ENCODE measurements around the gene TGFBR3. TPM values are rescaled to one million over a fixed set of nuclear protein-coding genes. Genes with fewer than 3 reads are reported as not detected.

TGFBR3 gene
- total RNA-seq: 100 to 1,000 TPM; 116 to 306 (median 171) TPM

GRCh38 chr1:91885716-91886506 is at the start of gene TGFBR3:
Gene TGFBR3 (minus strand): TSS chr1:91886151. CDS start chr1:91861531, 24,620 bp downstream.
- DNase-seq (ENCODE audit: low spot score in 2 of 2): peak; percentile 87 to 89
- Histone ChIP-seq H3K27ac (peak within 1 kb of the TSS; percentile 92 to 97 (median 92)), H3K9me3 (no peaks in the 10 kb centered on the region), H3K4me3 (peak within 1 kb of the TSS; percentile 66 to 99 (median 89)), H3K36me3 (no peaks in the 10 kb centered on the region), H3K27me3 (no peaks in the 10 kb centered on the region), H3K4me1 (peaks cover 0 to 52% (median 19%) of the 10 kb centered on the region in 4 donors)
- WGBS, 2 donors: 0 to 1% methylated on average over 21 to 53 of the region's 92 CpGs
- TF ChIP-seq CTCF (IDR thresholded peaks at IDR 0.05) (peak; percentile 34 to 87 (median 63)), POLR2A (IDR thresholded peaks at IDR 0.05) (peak; percentile 80 to 92), EP300 (IDR thresholded peaks at IDR 0.05) (peak; percentile 75 to 99)

GRCh38 chr1:91929250-91929649 is 43.3 kb upstream of the TGFBR3 start:
- WGBS, 2 donors: 6 to 12% methylated on average over 2 of the region's 2 CpGs
- H3K9me3 ChIP-seq: no peaks in the 10 kb centered on the region
- H3K27me3 ChIP-seq: no peaks in the 10 kb centered on the region
- H3K36me3 ChIP-seq: no peaks in the 10 kb centered on the region
- H3K4me3 ChIP-seq: no peak overlapping the region
- H3K27ac ChIP-seq: no peak overlapping the region
- peaks cover 0 to 4% (median 1%) of the 10 kb centered on the region in 4 donors for H3K4me1 ChIP-seq
- DNase-seq (ENCODE audit: low spot score in 2 of 2): no peak
- TF ChIP-seq EP300 (IDR thresholded peaks at IDR 0.05): no peak
- no peak for TF ChIP-seq POLR2A (IDR thresholded peaks at IDR 0.05)
- TF ChIP-seq CTCF (IDR thresholded peaks at IDR 0.05): no peak

DNA sequence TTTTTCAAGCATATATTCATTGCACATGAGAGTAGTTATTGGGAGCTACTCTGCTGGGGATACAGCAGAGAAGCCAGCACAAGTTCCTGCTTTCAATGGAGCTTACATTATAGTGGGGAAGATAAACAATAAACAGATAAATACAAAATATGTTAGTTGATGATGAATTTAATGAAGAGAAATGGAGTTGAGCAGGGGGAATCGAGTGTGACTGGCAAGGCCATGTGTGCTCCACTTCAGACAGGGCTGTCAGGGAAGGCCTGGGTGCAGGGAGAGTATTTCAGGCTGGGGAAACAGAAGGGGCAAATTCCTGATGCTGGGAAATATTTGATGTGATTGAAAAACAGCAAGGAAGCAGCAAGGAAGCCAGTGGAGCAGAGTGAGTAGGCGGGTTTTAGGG is 42.1 kb upstream of the TGFBR3 start:
- no peaks in the 10 kb centered on the region for H3K9me3 ChIP-seq
- 72 to 95% methylated on average over 2 of the region's 2 CpGs for WGBS, 2 donors
- DNase-seq (ENCODE audit: low spot score in 2 of 2): no peak
- peaks cover 0 to 4% (median 1%) of the 10 kb centered on the region in 4 donors for H3K4me1 ChIP-seq
- no peak overlapping the region for H3K4me3 ChIP-seq
- no peaks in the 10 kb centered on the region for H3K36me3 ChIP-seq
- no peak overlapping the region for H3K27ac ChIP-seq
- H3K27me3 ChIP-seq: no peaks in the 10 kb centered on the region
- TF ChIP-seq EP300 (IDR thresholded peaks at IDR 0.05) (no peak), CTCF (IDR thresholded peaks at IDR 0.05) (no peak)

DNA sequence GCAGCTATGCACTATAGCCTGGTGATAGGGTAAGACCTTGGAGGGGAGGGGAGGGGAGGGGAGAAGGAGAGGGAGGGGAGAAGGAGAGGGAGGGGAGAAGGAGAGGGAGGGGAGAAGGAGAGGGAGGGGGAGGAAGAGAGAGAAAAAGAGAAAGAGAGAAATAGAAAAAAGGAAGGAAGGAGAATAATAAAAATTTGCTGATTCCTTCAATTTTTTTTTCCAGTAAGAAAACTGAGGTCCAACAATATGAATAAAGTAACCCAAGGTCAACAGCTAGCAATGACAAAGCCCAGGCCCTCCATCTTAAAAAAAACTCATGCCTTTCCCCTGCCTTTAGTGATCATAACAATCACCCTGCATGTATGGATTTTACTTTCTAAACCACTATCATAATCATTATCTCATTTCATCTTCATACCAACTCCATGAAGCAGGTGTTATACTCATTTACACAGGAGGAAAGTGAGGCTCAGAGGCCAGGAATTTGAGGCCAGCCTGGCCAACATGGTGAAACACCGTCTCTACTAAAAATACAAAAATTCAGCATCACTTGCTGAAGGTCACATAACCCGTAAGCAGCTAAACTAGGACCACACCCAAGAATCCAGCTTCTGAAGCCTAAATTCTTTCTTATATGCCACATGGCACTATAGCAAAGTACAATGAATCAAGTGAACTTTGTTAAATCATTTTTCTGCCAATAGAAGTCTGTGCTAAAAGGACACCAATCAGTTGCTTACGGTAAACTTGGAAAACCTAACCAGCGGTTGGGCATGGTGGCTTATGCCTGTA is 39.9 kb upstream of the TGFBR3 start:
- no peak overlapping the region for H3K4me3 ChIP-seq
- H3K27me3 ChIP-seq: no peaks in the 10 kb centered on the region
- no peak for TF ChIP-seq CTCF (IDR thresholded peaks at IDR 0.05)
- TF ChIP-seq POLR2A (IDR thresholded peaks at IDR 0.05): no peak
- TF ChIP-seq EP300 (IDR thresholded peaks at IDR 0.05): no peak
- no peaks in the 10 kb centered on the region for H3K9me3 ChIP-seq
- DNase-seq (ENCODE audit: low spot score in 2 of 2): no peak
- 71 to 72% methylated on average over 4 of the region's 4 CpGs for WGBS, 2 donors
- no peaks in the 10 kb centered on the region for H3K36me3 ChIP-seq
- H3K27ac ChIP-seq: no peak overlapping the region
- H3K4me1 ChIP-seq: peaks cover 0 to 4% (median 1%) of the 10 kb centered on the region in 4 donors

- WGBS, 2 donors: 35 to 61% methylated on average over 2 of the region's 2 CpGs
- H3K27ac ChIP-seq: peak overlapping the region in 1 of 4 donors; percentile 28
Measured at GRCh38 chr1:91924146-91924545, 38.2 kb upstream of the TGFBR3 start.

More at GRCh38 chr1:91924146-91924545, 38.2 kb upstream of the TGFBR3 start:
- Histone ChIP-seq H3K27me3 (no peaks in the 10 kb centered on the region), H3K4me1 (peaks cover 0 to 2% (median under 1%) of the 10 kb centered on the region in 4 donors), H3K4me3 (no peak overlapping the region), H3K36me3 (no peaks in the 10 kb centered on the region), H3K9me3 (no peaks in the 10 kb centered on the region)
- no peak for DNase-seq (ENCODE audit: low spot score in 2 of 2)
- TF ChIP-seq EP300 (IDR thresholded peaks at IDR 0.05) (peak in 1 of 2 donors; percentile 29), POLR2A (IDR thresholded peaks at IDR 0.05) (no peak)
